GM12878 (cell line): ENCODE data around the gene TTLL12.

Experiments used
- CTCF ChIP-seq, 3 experiments: IDR thresholded peaks in 2 of 3; conservative IDR thresholded peaks in 1 of 3; 2 replicates each; pipeline ENCODE4 v1.5.1; 2011; ENCODE audit warnings: low read depth in 3 of 3, low read length in 3 of 3, mild to moderate bottlenecking in 3 of 3, control low read depth in 2 of 3, moderate library complexity in 2 of 3, inconsistent platforms in 1 of 3, mixed read lengths in 1 of 3; ENCODE audit not compliant: control insufficient read depth in 2 of 3, insufficient read depth in 1 of 3; ENCODE audit errors: extremely low read depth in 1 of 3
- E2F4 ChIP-seq: IDR thresholded peaks from 2 replicates; pipeline ENCODE4 v1.6.1; 2012; ENCODE audit warnings: low read depth, low read length, improper control_type of control experiment
- HDAC6 ChIP-seq: fragments of 200-600 bp; sonication (generic); IDR thresholded peaks from one replicate; pipeline ENCODE4 v1.8.0; 2017; ENCODE audit warnings: antibody characterized with exemption; ENCODE audit not compliant: unreplicated experiment
- JUNB ChIP-seq: IDR thresholded peaks from 2 replicates; pipeline ENCODE4 v1.6.1; 2016; ENCODE audit warnings: antibody characterized with exemption, mild to moderate bottlenecking
- POLR2A ChIP-seq: IDR thresholded peaks from 2 replicates; pipeline ENCODE4 v1.6.1; 2011; ENCODE audit warnings: low read depth, mild to moderate bottlenecking, low read length
- TARDBP ChIP-seq: IDR thresholded peaks from 2 replicates; pipeline ENCODE4 v1.6.1; 2016; ENCODE audit warnings: borderline replicate concordance

- no peak for TF ChIP-seq CTCF (IDR thresholded peaks at IDR 0.05 in 2 of 3, conservative IDR thresholded peaks at IDR 0.05 in 1 of 3; ENCODE audit: control insufficient read depth in 2 of 3, extremely low read depth in 1 of 3, insufficient read depth in 1 of 3, low read depth in 3 of 3, low read length in 3 of 3)
- TF ChIP-seq E2F4, result no peak
- TF ChIP-seq POLR2A, result no peak
- TF ChIP-seq TARDBP, result no peak
- no peak for TF ChIP-seq HDAC6
- no peak for TF ChIP-seq JUNB
Measured at GRCh38 chr22:43179146-43179910, 7.6 kb downstream of the TTLL12 start.
